Common myeloid progenitor, CD34-positive (primary cell): Measurements from ENCODE around the gene TMEM233.

Source experiments
- CTCF ChIA-PET: fragments of 350-600 bp; sonication (Branson Sonifier 250); formaldehyde crosslinking; loops from one replicate; lab custom pipeline; 2021; ENCODE audit warnings: antibody characterized with exemption; lab: Charles Lee
- POLR2A ChIA-PET: fragments of 350-600 bp; sonication (Branson Sonifier 250); formaldehyde crosslinking; loops from one replicate; lab custom pipeline; 2021; ENCODE audit warnings: antibody characterized with exemption; lab: Charles Lee
- DNase-seq, 3 donors: peaks; one replicate each; pipeline versions ENCODE4 v3.0.0 to v3.0.0-alpha.2; 2013
- H3K27ac ChIP-seq, 2 experiments: 1 replicate in 1 of 2; 2 replicates in 1 of 2; pipeline ENCODE4 v1.7.0; 2013; ENCODE audit warnings: inconsistent platforms in 2 of 2, low read length in 2 of 2, mild to moderate bottlenecking in 2 of 2, low read depth in 1 of 2, moderate library complexity in 1 of 2; ENCODE audit not compliant: severe bottlenecking in 2 of 2, insufficient read depth in 1 of 2, poor library complexity in 1 of 2
- H3K27me3 ChIP-seq, 5 experiments: replicated peaks in 2 of 5; 1 replicate in 3 of 5; 2 replicates in 2 of 5; pipeline versions ENCODE4 v1.6.1 to v1.7.0; 2013; ENCODE audit warnings: low read length in 4 of 5, mild to moderate bottlenecking in 2 of 5, moderate library complexity in 2 of 5, inconsistent platforms in 1 of 5; ENCODE audit not compliant: insufficient read depth in 5 of 5, control insufficient read depth in 4 of 5
- H3K36me3 ChIP-seq, 4 experiments: 1 replicate in 2 of 4; 2 replicates in 2 of 4; pipeline versions ENCODE4 v1.6.1 to v1.7.0; 2013; ENCODE audit warnings: low read length in 3 of 4, control low read depth in 1 of 4, mild to moderate bottlenecking in 1 of 4; ENCODE audit not compliant: control insufficient read depth in 4 of 4, insufficient read depth in 4 of 4
- H3K4me1 ChIP-seq, 4 experiments: 1 replicate in 3 of 4; 2 replicates in 1 of 4; pipeline versions ENCODE4 v1.6.1 to v1.7.1; 2013; ENCODE audit warnings: low read length in 3 of 4, mild to moderate bottlenecking in 3 of 4, control low read depth in 1 of 4, inconsistent platforms in 1 of 4, moderate library complexity in 1 of 4; ENCODE audit not compliant: control insufficient read depth in 4 of 4, insufficient read depth in 4 of 4; ENCODE audit errors: control extremely low read depth in 1 of 4
- H3K4me3 ChIP-seq, 7 experiments: 1 replicate in 4 of 7; 2 replicates in 3 of 7; pipeline versions ENCODE4 v1.5.1 to v1.7.0; 2013; ENCODE audit warnings: mild to moderate bottlenecking in 7 of 7, low read length in 6 of 7, moderate library complexity in 6 of 7, inconsistent platforms in 2 of 7, low read depth in 2 of 7, control low read depth in 1 of 7; ENCODE audit not compliant: insufficient read depth in 4 of 7, control insufficient read depth in 1 of 7; ENCODE audit errors: extremely low read depth in 1 of 7
- H3K9me3 ChIP-seq, 5 experiments: 1 replicate in 4 of 5; 2 replicates in 1 of 5; pipeline versions ENCODE4 v1.6.1 to v1.7.1; 2013; ENCODE audit warnings: low read length in 4 of 5, mild to moderate bottlenecking in 2 of 5, inconsistent platforms in 1 of 5, low read depth in 1 of 5, moderate library complexity in 1 of 5; ENCODE audit not compliant: control insufficient read depth in 4 of 5, insufficient read depth in 2 of 5; ENCODE audit errors: control extremely low read depth in 1 of 5
- WGBS: methylation state at CpG from one replicate; pipeline ENCODE4 v1.1.5; 2013; ENCODE audit not compliant: insufficient coverage; 5-methylcytosine and 5-hydroxymethylcytosine counted together

The TMEM233 gene

GRCh38 chr12:119589634-119590033, 3.9 kb upstream of the TMEM233 start:
- 100% methylated on average over 3 of the region's 4 CpGs for WGBS
- POLR2A ChIA-PET, result no interaction called here

GRCh38 chr12:119592232-119592631, 1.3 kb upstream of the TMEM233 start:
- Histone ChIP-seq H3K36me3 (no peaks in the 10 kb centered on the region), H3K27me3 (peaks cover 6 to 69% (median 27%) of the 10 kb centered on the region in 5 experiments), H3K4me1 (peaks cover 0 to 4% (median under 1%) of the 10 kb centered on the region in 4 experiments), H3K9me3 (peaks cover 0 to 5% (median 0%) of the 10 kb centered on the region in 5 experiments), H3K27ac (no peak overlapping the region), H3K4me3 (no peak overlapping the region)
- no peak for DNase-seq
- CTCF ChIA-PET, result no interaction called here
- 100% methylated on average over 1 of the region's 2 CpGs for whole genome bisulfite sequencing
- POLR2A ChIA-PET, result no interaction called here

More at GRCh38 chr12:119589634-119590033, 3.9 kb upstream of the TMEM233 start:
- no peaks in the 10 kb centered on the region for H3K36me3 ChIP-seq
- H3K27me3 ChIP-seq, result peaks cover 2 to 44% (median 15%) of the 10 kb centered on the region in 5 experiments
- H3K4me3 ChIP-seq, result no peak overlapping the region
- CTCF ChIA-PET, result no interaction called here
- no peak overlapping the region for H3K27ac ChIP-seq
- H3K4me1 ChIP-seq, result no peaks in the 10 kb centered on the region
- no peaks in the 10 kb centered on the region for H3K9me3 ChIP-seq
- no peak for DNase-seq

GRCh38 chr12:119594399-119594730, 791 bp downstream of the TMEM233 start:
- H3K27me3 ChIP-seq, result peaks cover 11 to 82% (median 37%) of the 10 kb centered on the region in 5 experiments
- DNase-seq, result no peak

GRCh38 chr12:119594772-119595445, 1.3 kb downstream of the TMEM233 start:
- Histone ChIP-seq H3K4me3 (no peak overlapping the region), H3K9me3 (peaks cover 0 to 8% (median 3%) of the 10 kb centered on the region in 5 experiments), H3K27me3 (peaks cover 13 to 84% (median 40%) of the 10 kb centered on the region in 5 experiments), H3K27ac (no peak overlapping the region), H3K36me3 (no peaks in the 10 kb centered on the region), H3K4me1 (peaks cover 0 to 4% (median under 1%) of the 10 kb centered on the region in 4 experiments)
- WGBS, result 3% methylated on average over 44 of the region's 49 CpGs
- ChIA-PET POLR2A (no interaction called here), CTCF (no interaction called here)
- no peak for DNase-seq

More at GRCh38 chr12:119594399-119594730, 791 bp downstream of the TMEM233 start:
- CTCF ChIA-PET, result no interaction called here
- POLR2A ChIA-PET, result no interaction called here
- Histone ChIP-seq H3K27ac (no peak overlapping the region), H3K4me1 (peaks cover 0 to 4% (median under 1%) of the 10 kb centered on the region in 4 experiments), H3K36me3 (no peaks in the 10 kb centered on the region), H3K9me3 (peaks cover 0 to 8% (median 3%) of the 10 kb centered on the region in 5 experiments), H3K4me3 (no peak overlapping the region)
- 3% methylated on average over 22 of the region's 22 CpGs for WGBS

- no peak for DNase-seq
- POLR2A ChIA-PET, result no interaction called here
- no CpG with 5 or more reads among the region's 1 CpG for WGBS
Observed at GRCh38 chr12:119598159-119598558, 4.6 kb downstream of the TMEM233 start.

GRCh38 chr12:119601877-119602733, 8.5 kb downstream of the TMEM233 start:
- WGBS, result 87% methylated on average over 3 of the region's 7 CpGs
- Histone ChIP-seq H3K27me3 (peaks cover 9 to 28% (median 23%) of the 10 kb centered on the region in 5 experiments), H3K27ac (no peak overlapping the region), H3K4me1 (no peaks in the 10 kb centered on the region), H3K9me3 (peaks cover 0 to 3% (median 0%) of the 10 kb centered on the region in 5 experiments), H3K36me3 (no peaks in the 10 kb centered on the region), H3K4me3 (no peak overlapping the region)
- ChIA-PET CTCF (no interaction called here), POLR2A (no interaction called here)
- no peak for DNase-seq

More at GRCh38 chr12:119598159-119598558, 4.6 kb downstream of the TMEM233 start:
- CTCF ChIA-PET, result no interaction called here
- Histone ChIP-seq H3K4me3 (no peak overlapping the region), H3K36me3 (no peaks in the 10 kb centered on the region), H3K27ac (no peak overlapping the region), H3K9me3 (peaks cover 0 to 8% (median 3%) of the 10 kb centered on the region in 5 experiments), H3K27me3 (peaks cover 13 to 60% (median 40%) of the 10 kb centered on the region in 5 experiments), H3K4me1 (peaks cover 0 to 4% (median under 1%) of the 10 kb centered on the region in 4 experiments)

- Histone ChIP-seq H3K27ac (no peak overlapping the region), H3K36me3 (no peaks in the 10 kb centered on the region), H3K9me3 (peaks cover 0 to 3% (median 0%) of the 10 kb centered on the region in 5 experiments), H3K27me3 (peaks cover 6 to 22% (median 17%) of the 10 kb centered on the region in 5 experiments), H3K4me3 (no peak overlapping the region), H3K4me1 (no peaks in the 10 kb centered on the region)
- no peak for DNase-seq
- 100% methylated on average over 2 of the region's 4 CpGs for WGBS
- ChIA-PET CTCF (no interaction called here), POLR2A (no interaction called here)
Observed at GRCh38 chr12:119602734-119603094, 9.1 kb downstream of the TMEM233 start.
